ENCODE results near the gene KREMEN1.

KREMEN1 gene

DNA sequence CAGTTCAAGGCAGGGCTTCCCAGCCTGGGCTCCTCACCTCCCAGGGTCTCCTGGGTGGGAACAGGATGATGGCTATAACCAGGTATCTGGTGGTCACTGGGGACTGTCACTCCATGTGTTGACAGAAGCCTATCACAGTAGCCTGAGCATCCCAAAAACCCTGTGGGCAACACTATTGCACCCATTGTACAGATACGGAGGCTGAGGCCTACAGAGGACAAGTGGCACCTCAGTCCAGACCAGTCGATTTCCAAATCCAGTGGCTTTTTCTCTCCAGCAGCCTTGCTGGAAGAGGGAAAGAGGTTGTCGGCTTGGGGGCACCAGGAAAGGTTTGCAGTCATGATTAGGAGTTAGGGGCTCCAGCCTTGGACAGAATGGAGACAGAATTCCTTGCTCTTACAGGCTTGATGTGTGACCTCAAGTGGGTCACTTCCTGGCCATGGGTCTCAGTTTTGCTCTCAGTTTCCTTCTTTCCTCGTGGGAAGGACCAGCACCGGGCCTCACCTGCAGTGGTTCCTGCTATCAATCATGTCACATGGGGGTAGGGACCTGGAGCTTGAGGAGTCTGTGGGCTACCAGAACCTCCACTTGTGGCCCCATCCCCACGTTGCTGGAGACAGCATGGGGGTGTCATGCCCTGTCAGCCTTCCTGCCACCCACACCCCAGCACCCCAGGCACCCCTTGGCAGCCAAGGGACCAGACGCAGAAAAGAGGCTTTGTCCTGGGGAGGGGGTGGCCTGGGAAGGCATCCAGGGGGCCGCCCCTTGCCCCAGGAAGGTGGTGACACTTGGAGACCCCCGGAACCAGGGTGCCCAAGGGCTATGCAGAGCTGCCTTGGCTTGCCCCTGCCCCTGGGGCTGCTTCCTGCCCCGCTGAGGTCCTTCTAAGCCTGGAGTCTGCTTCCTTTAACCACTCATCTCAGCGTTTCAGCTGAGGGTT, 135.0 kb downstream of the KREMEN1 start:
- DNase-seq (ENCODE audit: low read depth in 2 of 2): no peak

GRCh38 chr22:29208502-29208862, 135.6 kb downstream of the KREMEN1 start:
- DNase-seq (ENCODE audit: low read depth in 2 of 2): no peak

GRCh38 chr22:29208879-29209623, 136.2 kb downstream of the KREMEN1 start:
- no peak for DNase-seq (ENCODE audit: low read depth in 2 of 2)

- DNase-seq (ENCODE audit: low read depth in 2 of 2): no peak
Observed at GRCh38 chr22:29209624-29209929, 136.7 kb downstream of the KREMEN1 start.

DNA sequence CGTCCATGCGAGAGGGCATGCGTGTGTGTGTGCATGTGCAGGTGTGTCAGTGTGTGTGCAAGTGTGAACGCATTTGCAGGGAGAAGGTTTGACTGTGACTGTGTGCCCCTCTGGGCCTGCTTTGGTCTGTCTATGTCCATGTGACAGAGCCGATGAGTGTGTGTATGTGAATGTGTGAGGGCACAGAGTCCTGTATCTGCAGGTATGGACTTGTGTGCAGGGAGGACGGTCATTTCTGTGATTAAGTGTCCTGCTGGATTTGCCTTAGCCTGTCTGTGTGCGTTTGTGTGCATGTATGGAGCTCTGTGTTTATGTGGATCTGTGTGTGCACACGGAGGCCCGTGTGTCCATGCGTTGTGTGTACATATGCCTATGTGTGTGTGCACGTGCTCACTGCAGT, 138.2 kb downstream of the KREMEN1 start:
- DNase-seq (ENCODE audit: low read depth in 2 of 2): no peak

DNA sequence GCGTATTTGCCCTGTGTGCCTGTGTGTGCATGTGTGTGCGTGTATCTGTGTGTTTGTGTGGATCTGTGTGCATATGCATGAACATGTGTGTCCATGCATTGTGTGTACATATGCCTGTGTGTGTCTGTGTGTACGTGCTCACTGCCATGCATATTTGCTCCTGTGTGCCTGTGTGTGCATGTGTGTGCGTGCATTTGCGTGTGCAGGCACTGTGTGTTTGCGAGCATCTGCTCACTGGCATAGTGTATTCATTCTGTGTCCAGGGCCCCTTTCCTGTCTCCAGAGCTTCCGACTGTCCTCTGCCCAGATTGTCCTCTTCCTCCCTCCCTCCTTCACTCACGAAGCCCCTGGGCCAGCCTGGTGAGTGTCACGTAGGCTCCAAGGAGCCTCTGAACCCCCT, 138.6 kb downstream of the KREMEN1 start:
- no peak for DNase-seq (ENCODE audit: low read depth in 2 of 2)

- no peak for DNase-seq (ENCODE audit: low read depth in 2 of 2)
Observed at GRCh38 chr22:29212743-29213142, 139.9 kb downstream of the KREMEN1 start.

- no peak for DNase-seq (ENCODE audit: low read depth in 2 of 2)
Observed at GRCh38 chr22:29213493-29213892, 140.7 kb downstream of the KREMEN1 start.

- no peak for DNase-seq (ENCODE audit: low read depth in 2 of 2)
Observed at GRCh38 chr22:29214232-29214631, 141.4 kb downstream of the KREMEN1 start.

- no peak for DNase-seq (ENCODE audit: low read depth in 2 of 2)
Observed at GRCh38 chr22:29215012-29215860, 142.4 kb downstream of the KREMEN1 start.

- no peak for DNase-seq (ENCODE audit: low read depth in 2 of 2)
Observed at GRCh38 chr22:29216011-29216872, 143.4 kb downstream of the KREMEN1 start.

DNA sequence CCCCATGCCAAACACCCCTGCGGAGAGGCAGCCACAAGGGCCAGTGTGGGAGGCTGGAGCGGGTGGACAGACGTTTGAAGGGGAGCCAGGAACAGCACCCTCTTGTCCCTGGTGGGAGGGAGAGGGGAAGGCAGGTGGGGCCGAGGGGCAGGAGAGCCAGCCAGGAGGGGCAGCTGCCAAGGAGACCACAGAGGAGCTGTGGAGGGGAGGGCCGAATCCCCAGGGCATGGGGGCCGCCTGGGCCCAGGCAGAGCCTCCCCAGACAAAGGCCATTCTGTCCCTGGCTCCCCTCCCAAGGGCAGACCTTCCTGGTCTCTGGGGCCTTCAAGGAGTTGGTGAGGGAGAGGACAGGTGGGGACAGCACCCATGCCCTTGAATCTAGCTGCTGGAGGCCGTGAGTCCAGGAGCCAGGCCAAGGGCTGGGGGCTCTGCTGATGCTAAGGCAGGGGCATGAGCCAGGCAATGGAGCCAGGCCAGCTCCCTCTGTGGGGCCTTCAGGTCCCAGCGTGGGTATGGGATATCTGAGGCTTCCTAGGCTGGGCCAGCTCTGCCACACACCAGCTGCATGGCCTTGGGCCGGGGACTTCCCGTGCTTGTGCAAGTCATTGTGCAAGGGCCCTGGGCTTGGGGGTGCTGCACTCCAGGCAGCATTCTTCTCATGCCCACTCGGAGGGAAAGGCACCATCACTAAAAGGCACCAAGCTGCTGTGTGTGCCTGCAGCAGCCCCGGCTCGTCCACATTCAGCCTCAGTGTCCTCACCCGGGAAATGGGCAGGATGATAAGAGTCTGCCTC, 144.2 kb downstream of the KREMEN1 start:
- no peak for DNase-seq (ENCODE audit: low read depth in 2 of 2)
